K562 (cell line): ENCODE results near the gene PSD2. TPM values are rescaled to one million over a fixed set of nuclear protein-coding genes. Genes with fewer than 3 reads are reported as not detected.
A peak's percentile ranks its signal among the peaks of the same experiment; 100 is the strongest.

Experiments
- ATAC-seq: fragments of 200-7000 bp; cut with Tn5 transposase; 3 replicates; pipeline ENCODE4 v1.9.1; 2020; ENCODE audit warnings: moderate library complexity
- BruUV-seq: library from RNA; stranded (reverse); fragments of 400-500 nt; replicated peaks from 2 replicates; lab custom pipeline; 2021; lab: Mats Ljungman, UMichigan
- CTCF ChIA-PET: fragments of 300-600 bp; formaldehyde crosslinking; extraction: SDS; loops from one replicate; lab custom pipeline; 2021; ENCODE audit warnings: low intra/inter-chr PET ratio; lab: Yijun Ruan, JAX
- POLR2A ChIA-PET: fragments of 300-600, 350-650 bp; sonication (Branson Sonifier 250); formaldehyde crosslinking; extraction: SDS; loops from one replicate; lab custom pipeline; 2021; ENCODE audit warnings: antibody characterized with exemption, inconsistent platforms; lab: Yijun Ruan, JAX
- DNase-seq, 4 experiments: peaks; one replicate each; pipeline versions ENCODE4 v3.0.0 to v3.0.0-alpha.2; 2011 to 2018; ENCODE audit warnings: low spot score in 3 of 4, mixed read lengths in 3 of 4; ENCODE audit errors: extremely low read depth in 1 of 4
- FAIRE-seq: peaks from 2 replicates; lab custom pipeline; 2011; peaks lifted over from hg19 to GRCh38; lab: Jason Lieb, UNC
- H2AFZ ChIP-seq: 2 replicates; pipeline ENCODE4 v1.6.0; 2011; ENCODE audit warnings: low read depth, low read length, control low read depth, inconsistent platforms
- H3K27ac ChIP-seq: fragments of 200-600 bp; 3 replicates; pipeline ENCODE4 v1.8.0; 2011; ENCODE audit warnings: low read depth, mild to moderate bottlenecking, control low read depth, inconsistent platforms, low read length, moderate library complexity, mixed read lengths; ENCODE audit errors: extremely low read depth
- H3K27me3 ChIP-seq, 2 experiments: fragments of 300-600 bp in 1 of 2; 2 replicates in 1 of 2; 3 replicates in 1 of 2; pipeline versions ENCODE4 v1.6.0 to v1.8.0; 2011; ENCODE audit warnings: inconsistent platforms in 2 of 2, low read length in 2 of 2, mild to moderate bottlenecking in 1 of 2, mixed read lengths in 1 of 2, moderate library complexity in 1 of 2; ENCODE audit not compliant: control insufficient read depth in 2 of 2, insufficient read depth in 2 of 2
- H3K36me3 ChIP-seq: fragments of 300-600 bp; 3 replicates; pipeline ENCODE4 v1.8.0; 2011; ENCODE audit warnings: mild to moderate bottlenecking, low read length, inconsistent platforms; ENCODE audit not compliant: control insufficient read depth, insufficient read depth
- H3K4me1 ChIP-seq, 2 experiments: fragments of 200-600 bp in 1 of 2; replicated peaks in 1 of 2; 2 replicates in 1 of 2; 3 replicates in 1 of 2; pipeline versions ENCODE4 v1.5.1 to v1.8.0; 2011; ENCODE audit warnings: inconsistent platforms in 2 of 2, low read length in 2 of 2, mild to moderate bottlenecking in 1 of 2, mixed read lengths in 1 of 2, moderate library complexity in 1 of 2; ENCODE audit not compliant: control insufficient read depth in 2 of 2, insufficient read depth in 2 of 2
- H3K4me2 ChIP-seq: 2 replicates; pipeline ENCODE4 v1.6.1; 2011; ENCODE audit warnings: low read length, control low read depth, inconsistent platforms, mixed read lengths; ENCODE audit not compliant: insufficient read depth
- H3K4me3 ChIP-seq: fragments of 200-600 bp; sonication (generic), shearing (Covaris generic); 2 replicates; pipeline ENCODE4 v1.5.1; 2016; ENCODE audit warnings: control low read depth, inconsistent platforms
- H3K79me2 ChIP-seq: fragments of 200-600 bp; 3 replicates; pipeline ENCODE4 v1.8.0; 2011; ENCODE audit warnings: low read length, inconsistent platforms; ENCODE audit not compliant: control insufficient read depth, insufficient read depth
- H3K9ac ChIP-seq, 2 experiments: 2 replicates each; pipeline versions ENCODE4 v1.6.0 to v1.6.1; 2011; ENCODE audit warnings: low read depth in 2 of 2, low read length in 2 of 2, control low read depth in 1 of 2, inconsistent platforms in 1 of 2, mild to moderate bottlenecking in 1 of 2, mixed read lengths in 1 of 2; ENCODE audit not compliant: insufficient read depth in 1 of 2
- H3K9me1 ChIP-seq: one replicate; pipeline ENCODE4 v1.6.0; 2011; ENCODE audit warnings: inconsistent platforms, mild to moderate bottlenecking, low read length, moderate library complexity; ENCODE audit not compliant: control insufficient read depth, insufficient read depth
- H3K9me3 ChIP-seq: replicated peaks from 2 replicates; pipeline ENCODE4 v1.5.1; 2011; ENCODE audit warnings: low read depth, low read length, inconsistent platforms; ENCODE audit not compliant: control insufficient read depth, insufficient read depth
- H4K20me1 ChIP-seq: replicated peaks from 2 replicates; pipeline ENCODE4 v1.6.1; 2011; ENCODE audit warnings: low read length, inconsistent platforms, mixed read lengths; ENCODE audit not compliant: control insufficient read depth, insufficient read depth
- GABPA ChIP-seq: fragments of 200-800 bp; sonication (Bioruptor generic); conservative IDR thresholded peaks from 2 replicates; pipeline ENCODE4 v1.6.1; 2016; ENCODE audit warnings: low read depth, missing genetic modification characterization, missing compliant biosample characterization
- HCFC1 ChIP-seq: IDR thresholded peaks from 2 replicates; pipeline ENCODE4 v1.6.1; 2012; ENCODE audit warnings: low read depth, low read length, improper control_type of control experiment
- HDGF ChIP-seq: fragments of 450-650 bp; IDR thresholded peaks from 2 replicates; pipeline ENCODE4 v1.6.1; 2016
- KDM1A ChIP-seq, 2 experiments: fragments of 450-650 bp; IDR thresholded peaks; 2 replicates each; pipeline ENCODE4 v1.6.1; 2016; ENCODE audit warnings: mild to moderate bottlenecking in 2 of 2
- NFYB ChIP-seq: IDR thresholded peaks from 2 replicates; pipeline ENCODE4 v1.6.1; 2011; ENCODE audit warnings: mild to moderate bottlenecking, moderate library complexity; ENCODE audit not compliant: insufficient read length; ENCODE audit errors: extremely low read depth
- RBM15 ChIP-seq: fragments of 200-400 bp; formaldehyde crosslinking; IDR thresholded peaks from 2 replicates; pipeline ENCODE4 v1.6.1; 2018; ENCODE audit warnings: mild to moderate bottlenecking, low read length, moderate library complexity; ENCODE audit not compliant: insufficient read depth
- ZNF785 ChIP-seq: fragments of 250-450 bp; sonication (Bioruptor Pico); IDR thresholded peaks from 2 replicates; pipeline ENCODE4 v1.4.0; 2020; ENCODE audit warnings: mild to moderate bottlenecking
- WGBS: fragments of 100-300 bp; shearing (Covaris generic); methylation state at CpG from one replicate; pipeline ENCODE4 v1.1.6; 2016; ENCODE audit warnings: low coverage, mixed read lengths; ENCODE audit not compliant: insufficient coverage; ENCODE audit errors: missing lambda C conversion rate; 5-methylcytosine and 5-hydroxymethylcytosine counted together
- in situ Hi-C: fragments of 300-500 bp; cut with MboI; formaldehyde crosslinking; loops from 4 replicates; pipeline ENCODE4 v1.15.0; 2018; ENCODE audit warnings: inconsistent platforms, mixed read lengths
- intact Hi-C: fragments of 100-400 bp; cut with micrococcal nuclease; formaldehyde crosslinking; loops from 2 replicates; pipeline ENCODE4 v1.14.2; 2022
- polyA plus RNA-seq, 8 experiments: library from polyadenylated mRNA; depleted of rRNA in 4 of 8; stranded (reverse) in 5 of 8; unstranded in 3 of 8; fragments of >200 nt; fragmentation: Nextera tagmentation in 2 of 8; fragmentation: Illumina TruSeq in 1 of 8; extraction: Ambion mirVana in 2 of 8; extraction: Trizol in 1 of 8; gene quantifications; 2 replicates each; pipeline versions ENCODE4 v1.2.1 to v1.2.3, GENCODE V29; 2011 to 2014; ENCODE audit warnings: inconsistent platforms in 1 of 8, missing spikeins in 1 of 8
- total RNA-seq, 7 experiments: library from RNA; depleted of rRNA in 6 of 7; stranded (reverse); fragments of >200 nt in 6 of 7; fragmentation: Illumina TruSeq in 2 of 7; extraction: Trizol in 2 of 7; gene quantifications; 2 replicates each; pipeline versions ENCODE4 v1.2.1 to v1.2.3, GENCODE V29; 2011 to 2021; ENCODE audit warnings: low replicate concordance in 1 of 7
- TF ChIP-seq, protein P1 (sequence below): sonication (generic); formaldehyde crosslinking; IDR thresholded peaks from 2 replicates; pipeline ENCODE4 v1.9.0; 2022; ENCODE audit warnings: mild to moderate bottlenecking, missing genetic modification reagents
- TF ChIP-seq, protein P2 (sequence below), 2 experiments: IDR thresholded peaks in 1 of 2; conservative IDR thresholded peaks in 1 of 2; 2 replicates each; pipeline ENCODE4 v1.6.1; 2016; ENCODE audit warnings: low read depth in 2 of 2, mild to moderate bottlenecking in 1 of 2, missing compliant biosample characterization in 1 of 2, missing genetic modification characterization in 1 of 2, moderate library complexity in 1 of 2

The PSD2 gene
- total and polyA plus RNA-seq, 9 of the 15 experiments (the other 6 are each of a cell fraction or from before 2014, with no cell fraction given), result 0.01 to 0.09 (median 0.04) TPM; not detected in 4

DNA sequence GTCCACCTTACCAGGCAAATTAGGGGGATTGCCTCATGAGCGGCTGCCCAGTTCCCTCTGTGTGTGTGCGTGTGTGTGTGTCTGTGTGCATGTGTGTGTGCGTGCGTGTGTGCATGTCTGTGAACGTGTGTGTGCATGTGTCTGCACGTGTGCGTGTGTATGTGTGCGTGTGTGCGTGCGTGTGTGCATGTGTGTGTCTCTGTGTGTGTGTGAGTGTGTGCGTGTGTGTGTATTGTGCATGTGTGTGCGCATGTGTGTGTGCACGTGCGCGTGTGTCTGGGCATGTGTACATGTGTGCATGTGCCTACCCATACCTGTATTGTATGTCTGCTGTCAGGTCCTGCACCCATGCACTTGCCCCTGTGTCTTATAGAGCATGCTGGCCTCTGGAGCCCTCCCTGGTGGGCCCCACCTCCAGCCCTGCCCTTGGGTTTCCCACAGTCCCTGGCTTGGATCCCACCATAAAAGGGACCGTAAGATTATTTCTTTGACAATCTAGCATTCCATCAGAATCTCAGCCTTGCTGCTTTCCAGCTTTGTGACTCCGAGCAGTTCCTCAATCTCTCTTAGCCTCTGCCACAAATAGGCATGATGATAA lies 9.3 kb downstream of the PSD2 start:
- H3K27ac ChIP-seq, result no peak overlapping the region
- peaks cover 6% of the 10 kb centered on the region for H3K9me1 ChIP-seq
- peaks cover 17% of the 10 kb centered on the region for H4K20me1 ChIP-seq
- ATAC-seq (no peak), FAIRE-seq (no peak), DNase-seq (no peak)
- H3K79me2 ChIP-seq, result no peaks in the 10 kb centered on the region
- no peaks in the 10 kb centered on the region for H3K9me3 ChIP-seq
- no TSS peak for BruUV-seq
- intact Hi-C loops, result no loop called here
- H3K4me1 ChIP-seq, result peaks cover 0 to 3% of the 10 kb centered on the region in 2 experiments; a peak in 1 of 5 replicates
- H2AFZ ChIP-seq, result no peak overlapping the region
- CTCF ChIA-PET, result no interaction called here
- POLR2A ChIA-PET, result no interaction called here
- H3K4me3 ChIP-seq, result no peak overlapping the region
- WGBS, result 3% methylated on average over 10 of the region's 17 CpGs
- TF ChIP-seq HDGF, result no peak
- TF ChIP-seq, protein P1, sequence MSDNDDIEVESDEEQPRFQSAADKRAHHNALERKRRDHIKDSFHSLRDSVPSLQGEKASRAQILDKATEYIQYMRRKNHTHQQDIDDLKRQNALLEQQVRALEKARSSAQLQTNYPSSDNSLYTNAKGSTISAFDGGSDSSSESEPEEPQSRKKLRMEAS (CRISPR knock-in tag), result 0 out of 2 replicates have a peak, but pooled peaks have one; percentile 32
- TF ChIP-seq KDM1A (IDR thresholded peaks at IDR 0.05), result peak in 1 of 2 experiments; percentile 32; a peak in 1 of 4 replicates
- H3K4me2 ChIP-seq, result no peak overlapping the region
- H3K27me3 ChIP-seq, result peaks cover 0 to 59% of the 10 kb centered on the region in 2 experiments; a peak in 3 of 5 replicates
- H3K36me3 ChIP-seq, result no peaks in the 10 kb centered on the region
- H3K9ac ChIP-seq, result no peak overlapping the region
- in situ Hi-C loops, result no loop called here

DNA sequence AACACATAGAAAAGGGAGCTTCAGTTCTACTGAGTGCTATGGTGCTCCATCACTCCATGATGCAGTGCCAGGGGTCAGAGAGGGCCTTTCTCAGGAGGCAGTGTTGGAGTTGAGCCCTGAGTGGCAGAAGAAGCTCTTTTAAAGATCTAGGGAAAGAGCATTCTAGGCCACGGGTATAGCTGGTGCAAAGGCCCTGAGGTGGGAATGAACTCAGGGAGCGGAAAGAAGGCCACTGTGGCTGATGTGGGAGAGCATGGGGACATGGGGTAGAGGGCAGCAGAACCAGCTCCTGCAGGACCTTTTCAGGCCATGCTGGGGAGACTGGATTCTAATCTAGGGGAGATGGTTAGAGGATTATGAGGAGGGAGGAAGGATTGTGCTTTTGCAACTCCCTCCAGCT lies 9.9 kb downstream of the PSD2 start:
- ChIA-PET POLR2A (interaction anchor here (0.6 kb wide), 1 partner anchor 508 kb away, joined by 4 read pairs; no protein-coding TSS in a partner anchor), CTCF (no interaction called here)
- H2AFZ ChIP-seq, result no peak overlapping the region
- peaks cover 17% of the 10 kb centered on the region for H4K20me1 ChIP-seq
- H3K9ac ChIP-seq, result no peak overlapping the region
- BruUV-seq, result no TSS peak
- H3K4me2 ChIP-seq, result no peak overlapping the region
- DNase-seq (no peak), ATAC-seq (no peak), FAIRE-seq (no peak)
- H3K9me3 ChIP-seq, result no peaks in the 10 kb centered on the region
- no peaks in the 10 kb centered on the region for H3K36me3 ChIP-seq
- H3K4me1 ChIP-seq, result peaks cover 0 to 3% of the 10 kb centered on the region in 2 experiments; a peak in 1 of 5 replicates
- H3K27ac ChIP-seq, result no peak overlapping the region
- no peak overlapping the region for H3K4me3 ChIP-seq
- in situ Hi-C loops (no loop called here), intact Hi-C loops (no loop called here)
- H3K9me1 ChIP-seq, result peaks cover 6% of the 10 kb centered on the region
- H3K27me3 ChIP-seq, result peaks cover 0 to 59% of the 10 kb centered on the region in 2 experiments; a peak in 3 of 5 replicates
- WGBS, result 0% methylated on average over 2 of the region's 2 CpGs
- no peaks in the 10 kb centered on the region for H3K79me2 ChIP-seq
- TF ChIP-seq ZNF785 (no peak), GABPA (tag) (no peak), HCFC1 (no peak), RBM15 (no peak), NFYB (no peak)
- TF ChIP-seq, protein P2, sequence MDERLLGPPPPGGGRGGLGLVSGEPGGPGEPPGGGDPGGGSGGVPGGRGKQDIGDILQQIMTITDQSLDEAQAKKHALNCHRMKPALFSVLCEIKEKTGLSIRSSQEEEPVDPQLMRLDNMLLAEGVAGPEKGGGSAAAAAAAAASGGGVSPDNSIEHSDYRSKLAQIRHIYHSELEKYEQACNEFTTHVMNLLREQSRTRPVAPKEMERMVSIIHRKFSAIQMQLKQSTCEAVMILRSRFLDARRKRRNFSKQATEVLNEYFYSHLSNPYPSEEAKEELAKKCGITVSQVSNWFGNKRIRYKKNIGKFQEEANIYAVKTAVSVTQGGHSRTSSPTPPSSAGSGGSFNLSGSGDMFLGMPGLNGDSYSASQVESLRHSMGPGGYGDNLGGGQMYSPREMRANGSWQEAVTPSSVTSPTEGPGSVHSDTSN (CRISPR knock-in tag; IDR thresholded peaks at IDR 0.05; ENCODE audit: low read depth), result no peak
- TF ChIP-seq, protein P2 (tag; conservative IDR thresholded peaks at IDR 0.05; ENCODE audit: low read depth), result no peak
